ENCODE results near the gene CAPN12. TPM values are rescaled to one million over a fixed set of nuclear protein-coding genes. Genes with fewer than 3 reads are reported as not detected.

The CAPN12 gene
- total RNA-seq, 2 donors from 2014 or later, result 0.74 to 0.90 TPM

Other genes starting within 250 kb of the CAPN12 start
- 1 to 10 TPM in 1 of 2 donors, under 1 TPM in 1; 0.83 to 4.2 TPM for gene MAP4K1, start 126.5 kb downstream of the CAPN12 start, total RNA-seq
- gene EIF3K, start 125.3 kb downstream of the CAPN12 start, total RNA-seq, result 100 to 1,000 TPM; 716 to 786 TPM
- gene ACTN4, start 96.8 kb downstream of the CAPN12 start, total RNA-seq, result 100 to 1,000 TPM; 115 to 180 TPM
- gene LGALS7, start 29.0 kb upstream of the CAPN12 start, total RNA-seq, result not detected
- 1 to 10 TPM in 1 of 2 donors, not detected in 1; 1.8 TPM for gene LGALS7B, start 44.7 kb upstream of the CAPN12 start, total RNA-seq
- gene LGALS4, start 68.5 kb upstream of the CAPN12 start, total RNA-seq, result under 1 TPM in 1 of 2 donors, not detected in 1; 0.67 TPM
- 100 to 1,000 TPM; 309 to 329 TPM for gene ECH1, start 87.3 kb upstream of the CAPN12 start, total RNA-seq
- 100 to 1,000 TPM; 102 to 115 TPM for gene HNRNPL, start 105.5 kb upstream of the CAPN12 start, total RNA-seq
- 1 to 10 TPM; 3.3 to 5.5 TPM for gene RINL, start 133.8 kb upstream of the CAPN12 start, total RNA-seq
- gene SIRT2, start 155.1 kb upstream of the CAPN12 start, total RNA-seq, result 100 to 1,000 TPM in 1 of 2 donors, 10 to 100 TPM in 1; 91.5 to 170 TPM
- 10 to 100 TPM; 13.3 to 29.2 TPM for gene NFKBIB, start 155.5 kb upstream of the CAPN12 start, total RNA-seq
- gene CCER2, start 167.7 kb upstream of the CAPN12 start, total RNA-seq, result not detected
- 10 to 100 TPM; 13.7 to 24.3 TPM for gene SARS2, start 186.3 kb upstream of the CAPN12 start, total RNA-seq
- 10 to 100 TPM; 39.5 to 58.7 TPM for gene MRPS12, start 186.5 kb upstream of the CAPN12 start, total RNA-seq
- 10 to 100 TPM in 1 of 2 donors, 1 to 10 TPM in 1; 5.7 to 13.1 TPM for gene FBXO17, start 231.3 kb upstream of the CAPN12 start, total RNA-seq

Data from right atrium auricular region (tissue), 2 donors.